ENCODE measurements around the gene SPRED2.
A peak's percentile ranks its signal among the peaks of the same experiment; 100 is the strongest.

SPRED2 gene

DNA sequence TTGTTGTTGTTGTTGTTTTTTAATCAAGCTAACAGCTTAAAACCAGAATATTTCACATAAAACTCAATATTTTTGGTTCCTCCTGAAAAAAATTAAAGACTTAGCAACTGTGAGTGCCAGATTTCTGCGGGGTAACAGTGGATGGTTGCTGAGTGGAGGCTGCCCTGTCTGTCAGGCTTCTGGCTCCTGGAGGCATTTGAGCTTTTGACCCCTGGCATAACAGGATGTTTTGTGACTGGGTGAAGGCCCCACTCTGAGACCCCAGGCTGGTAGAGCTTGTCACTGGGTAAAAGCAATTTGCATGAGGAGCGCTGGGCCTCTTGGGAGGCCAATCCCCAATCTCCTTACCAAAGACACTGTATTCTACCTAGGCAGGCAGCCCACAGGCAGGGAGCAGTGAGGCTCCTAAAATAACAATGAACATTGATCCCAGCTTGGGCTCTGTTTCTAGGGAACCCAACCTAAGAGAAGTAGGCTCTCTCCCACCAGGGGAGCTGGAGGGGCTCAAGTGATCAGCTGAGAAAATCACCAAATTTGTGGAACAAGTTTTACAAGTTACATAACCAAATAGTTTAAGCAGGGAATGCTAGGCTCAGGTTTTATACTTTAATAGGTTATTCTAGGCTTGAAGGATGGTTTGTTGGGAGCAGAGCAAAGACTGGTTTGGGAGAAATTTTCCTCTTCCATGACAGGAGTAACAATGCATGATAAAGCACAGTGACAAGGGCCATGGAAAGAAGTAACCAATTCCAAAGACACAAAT is 5.9 kb upstream of the SPRED2 start:
- Histone ChIP-seq H3K4me1 (ENCODE audit: insufficient read depth, insufficient read length) (peaks cover 6% of the 10 kb centered on the region), H3K36me3 (ENCODE audit: insufficient read depth, insufficient read length, low read length) (no peaks in the 10 kb centered on the region), H3K4me3 (ENCODE audit: insufficient read length, low read depth) (no peak overlapping the region), H3K9ac (ENCODE audit: insufficient read length, low read depth) (no peak overlapping the region), H3K27me3 (ENCODE audit: insufficient read depth, insufficient read length) (peaks cover 48% of the 10 kb centered on the region), H3K9me3 (ENCODE audit: insufficient read depth, low read length) (no peaks in the 10 kb centered on the region; the same call in 1 of the 2 replicates)
- DNase-seq (ENCODE audit: low read depth, low spot score): no peak
- TF ChIP-seq ZNF274 (IDR thresholded peaks at IDR 0.05; ENCODE audit: low read depth, low read length) (no peak), SUZ12 (IDR thresholded peaks at IDR 0.05; ENCODE audit: extremely low read depth, insufficient read depth, insufficient read length) (no peak), YY1 (IDR thresholded peaks at IDR 0.05; ENCODE audit: insufficient read depth, insufficient read length) (no peak)

DNA sequence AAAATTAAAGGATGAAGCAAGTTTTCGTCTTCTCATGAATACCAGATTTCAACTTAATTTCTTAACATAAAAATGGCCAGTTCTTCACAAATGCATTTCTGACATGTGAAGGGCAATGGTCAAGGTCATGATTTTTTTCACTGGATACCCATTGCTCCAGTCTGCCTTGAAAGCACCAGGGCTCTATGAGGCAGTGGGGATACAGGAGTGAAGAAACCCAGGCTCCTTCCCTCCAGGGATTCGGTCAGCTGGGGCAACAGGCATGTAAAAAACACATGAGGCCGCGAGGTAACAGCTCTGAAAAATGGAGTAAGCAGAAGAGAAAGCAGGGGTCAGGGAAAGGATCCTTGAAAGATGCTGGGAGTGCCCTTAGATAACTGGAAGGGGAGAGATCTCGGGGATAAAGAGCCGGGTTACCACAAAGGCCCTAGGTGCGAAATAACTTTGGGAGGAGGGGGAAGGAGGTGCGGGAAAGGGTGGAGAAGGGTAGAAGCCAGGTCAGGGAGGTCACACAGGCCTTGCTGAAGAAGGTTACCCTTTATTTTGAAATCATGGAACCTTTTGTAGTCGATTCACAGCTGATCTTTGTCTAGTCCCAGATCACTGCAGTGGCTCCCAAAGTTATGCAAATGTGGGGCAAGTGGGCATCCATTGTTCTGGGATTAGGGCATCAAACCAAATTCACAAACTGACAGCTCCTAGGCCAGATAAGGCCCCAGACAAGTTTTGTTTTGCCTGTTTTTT is 5.2 kb upstream of the SPRED2 start:
- Histone ChIP-seq H3K36me3 (ENCODE audit: insufficient read depth, insufficient read length, low read length) (no peaks in the 10 kb centered on the region), H3K4me1 (ENCODE audit: insufficient read depth, insufficient read length) (peaks cover 6% of the 10 kb centered on the region), H3K9ac (ENCODE audit: insufficient read length, low read depth) (no peak overlapping the region), H3K27me3 (ENCODE audit: insufficient read depth, insufficient read length) (peaks cover 41% of the 10 kb centered on the region), H3K9me3 (ENCODE audit: insufficient read depth, low read length) (no peaks in the 10 kb centered on the region; the same call in 1 of the 2 replicates), H3K4me3 (ENCODE audit: insufficient read length, low read depth) (no peak overlapping the region)
- DNase-seq (ENCODE audit: low read depth, low spot score): peak; percentile 89
- TF ChIP-seq ZNF274 (IDR thresholded peaks at IDR 0.05; ENCODE audit: low read depth, low read length) (no peak), SUZ12 (IDR thresholded peaks at IDR 0.05; ENCODE audit: extremely low read depth, insufficient read depth, insufficient read length) (no peak), YY1 (IDR thresholded peaks at IDR 0.05; ENCODE audit: insufficient read depth, insufficient read length) (no peak)

DNA sequence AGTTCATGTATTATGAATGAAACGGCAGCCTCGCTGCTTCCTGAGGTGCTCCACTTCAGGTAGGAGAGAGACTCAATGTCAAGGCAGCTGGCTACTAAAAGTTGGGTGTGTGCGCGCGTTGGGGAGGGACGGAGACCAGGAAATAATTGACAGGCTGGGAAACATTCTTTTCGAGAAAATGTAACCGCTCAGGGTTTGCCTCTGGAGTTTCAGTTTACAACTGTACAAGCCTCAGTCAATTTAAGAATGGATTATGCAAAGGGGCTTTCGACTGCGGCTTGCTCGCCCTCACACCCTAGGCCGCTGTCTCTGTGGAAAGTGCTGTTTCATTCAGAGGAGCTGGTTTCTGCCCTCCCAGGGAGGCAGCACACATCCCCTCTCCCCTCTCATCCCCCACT is 4.4 kb upstream of the SPRED2 start:
- DNase-seq (ENCODE audit: low read depth, low spot score): no peak
- TF ChIP-seq YY1 (IDR thresholded peaks at IDR 0.05; ENCODE audit: insufficient read depth, insufficient read length): no peak
- TF ChIP-seq ZNF274 (IDR thresholded peaks at IDR 0.05; ENCODE audit: low read depth, low read length): no peak
- no peak for TF ChIP-seq SUZ12 (IDR thresholded peaks at IDR 0.05; ENCODE audit: extremely low read depth, insufficient read depth, insufficient read length)
- no peak overlapping the region for H3K4me3 ChIP-seq (ENCODE audit: insufficient read length, low read depth)
- H3K36me3 ChIP-seq (ENCODE audit: insufficient read depth, insufficient read length, low read length): no peaks in the 10 kb centered on the region
- no peak overlapping the region for H3K9ac ChIP-seq (ENCODE audit: insufficient read length, low read depth)
- H3K4me1 ChIP-seq (ENCODE audit: insufficient read depth, insufficient read length): peaks cover 6% of the 10 kb centered on the region
- H3K27me3 ChIP-seq (ENCODE audit: insufficient read depth, insufficient read length): peaks cover 39% of the 10 kb centered on the region
- no peaks in the 10 kb centered on the region for H3K9me3 ChIP-seq (ENCODE audit: insufficient read depth, low read length)

- DNase-seq (ENCODE audit: low read depth, low spot score): no peak
- H3K9me3 ChIP-seq (ENCODE audit: insufficient read depth, low read length): no peaks in the 10 kb centered on the region
- no peak for TF ChIP-seq SUZ12 (IDR thresholded peaks at IDR 0.05; ENCODE audit: extremely low read depth, insufficient read depth, insufficient read length)
- TF ChIP-seq ZNF274 (IDR thresholded peaks at IDR 0.05; ENCODE audit: low read depth, low read length): no peak
- TF ChIP-seq YY1 (IDR thresholded peaks at IDR 0.05; ENCODE audit: insufficient read depth, insufficient read length): no peak
- H3K36me3 ChIP-seq (ENCODE audit: insufficient read depth, insufficient read length, low read length): no peaks in the 10 kb centered on the region
- peaks cover 36% of the 10 kb centered on the region for H3K27me3 ChIP-seq (ENCODE audit: insufficient read depth, insufficient read length)
- peaks cover 6% of the 10 kb centered on the region for H3K4me1 ChIP-seq (ENCODE audit: insufficient read depth, insufficient read length)
- H3K4me3 ChIP-seq (ENCODE audit: insufficient read length, low read depth): peak overlapping the region; percentile 37
- no peak overlapping the region for H3K9ac ChIP-seq (ENCODE audit: insufficient read length, low read depth)
Measured at GRCh38 chr2:65436169-65436823, 3.9 kb upstream of the SPRED2 start.

GRCh38 chr2:65435625-65436168 is 3.3 kb upstream of the SPRED2 start:
- Histone ChIP-seq H3K4me1 (ENCODE audit: insufficient read depth, insufficient read length) (peaks cover 6% of the 10 kb centered on the region), H3K27me3 (ENCODE audit: insufficient read depth, insufficient read length) (peaks cover 40% of the 10 kb centered on the region)
- DNase-seq (ENCODE audit: low read depth, low spot score): no peak

GRCh38 chr2:65434592-65435241 is 2.3 kb upstream of the SPRED2 start:
- no peak for TF ChIP-seq YY1 (IDR thresholded peaks at IDR 0.05; ENCODE audit: insufficient read depth, insufficient read length)
- no peak for TF ChIP-seq ZNF274 (IDR thresholded peaks at IDR 0.05; ENCODE audit: low read depth, low read length)
- no peak for TF ChIP-seq SUZ12 (IDR thresholded peaks at IDR 0.05; ENCODE audit: extremely low read depth, insufficient read depth, insufficient read length)
- H3K4me1 ChIP-seq (ENCODE audit: insufficient read depth, insufficient read length): peaks cover 6% of the 10 kb centered on the region
- no peak overlapping the region for H3K4me3 ChIP-seq (ENCODE audit: insufficient read length, low read depth)
- no peaks in the 10 kb centered on the region for H3K36me3 ChIP-seq (ENCODE audit: insufficient read depth, insufficient read length, low read length)
- no peak overlapping the region for H3K9ac ChIP-seq (ENCODE audit: insufficient read length, low read depth)
- no peak for DNase-seq (ENCODE audit: low read depth, low spot score)
- H3K9me3 ChIP-seq (ENCODE audit: insufficient read depth, low read length): no peaks in the 10 kb centered on the region
- peaks cover 43% of the 10 kb centered on the region for H3K27me3 ChIP-seq (ENCODE audit: insufficient read depth, insufficient read length)

More at GRCh38 chr2:65435625-65436168, 3.3 kb upstream of the SPRED2 start:
- no peaks in the 10 kb centered on the region for H3K9me3 ChIP-seq (ENCODE audit: insufficient read depth, low read length)
- H3K36me3 ChIP-seq (ENCODE audit: insufficient read depth, insufficient read length, low read length): no peaks in the 10 kb centered on the region
- no peak overlapping the region for H3K9ac ChIP-seq (ENCODE audit: insufficient read length, low read depth)
- TF ChIP-seq SUZ12 (IDR thresholded peaks at IDR 0.05; ENCODE audit: extremely low read depth, insufficient read depth, insufficient read length) (no peak), ZNF274 (IDR thresholded peaks at IDR 0.05; ENCODE audit: low read depth, low read length) (no peak), YY1 (IDR thresholded peaks at IDR 0.05; ENCODE audit: insufficient read depth, insufficient read length) (no peak)
- H3K4me3 ChIP-seq (ENCODE audit: insufficient read length, low read depth): peak overlapping the region; percentile 37
